Renal pelvis (tissue), 4 donors: ENCODE data around the gene HCK. TPM values are rescaled to one million over a fixed set of nuclear protein-coding genes. Genes with fewer than 3 reads are reported as not detected.
"Not testable (repeated sequence)": the region's sequence is repeated elsewhere in the genome, so short reads cannot be mapped to it uniquely, and the experiment has no call there.

Experiments used
- DNase-seq: peaks from one replicate; pipeline ENCODE4 v3.0.0-alpha.2; 2013
- polyA plus RNA-seq, 3 donors: library from polyadenylated mRNA; unstranded; fragments of 120-200 nt; gene quantifications; one replicate each; pipeline ENCODE4 v1.2.1, GENCODE V29; 2013; ENCODE audit not compliant: insufficient read length in 3 of 3

Gene HCK
- polyA plus RNA-seq, 3 donors, result 2.0 to 3.3 (median 2.5) TPM

DNA sequence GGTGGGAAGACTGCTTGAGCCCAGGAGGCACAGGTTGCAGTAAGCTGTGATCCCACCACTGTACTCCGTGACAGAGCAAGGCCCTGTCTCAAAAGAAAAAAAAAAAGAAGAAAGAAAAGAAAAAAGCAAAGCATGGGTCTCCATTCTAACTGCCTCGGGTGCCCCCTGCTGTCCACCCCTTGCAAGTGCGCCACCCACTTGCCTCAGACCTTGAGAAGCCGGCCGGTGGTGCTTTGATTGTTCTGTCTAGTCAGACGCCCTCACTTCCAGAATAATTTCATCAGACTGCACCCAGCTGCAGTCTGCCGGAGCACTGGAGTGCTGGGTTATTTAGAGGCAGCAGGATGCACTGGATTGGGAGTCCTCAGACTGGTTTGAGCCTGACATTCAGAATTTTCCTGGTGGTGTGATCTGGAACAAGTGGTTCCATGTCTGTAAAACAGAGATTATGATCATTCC is 39.9 kb downstream of the HCK start:
- DNase-seq, result peak; percentile 71

GRCh38 chr20:32098786-32099185 is 46.7 kb downstream of the HCK start:
- no peak for DNase-seq

DNA sequence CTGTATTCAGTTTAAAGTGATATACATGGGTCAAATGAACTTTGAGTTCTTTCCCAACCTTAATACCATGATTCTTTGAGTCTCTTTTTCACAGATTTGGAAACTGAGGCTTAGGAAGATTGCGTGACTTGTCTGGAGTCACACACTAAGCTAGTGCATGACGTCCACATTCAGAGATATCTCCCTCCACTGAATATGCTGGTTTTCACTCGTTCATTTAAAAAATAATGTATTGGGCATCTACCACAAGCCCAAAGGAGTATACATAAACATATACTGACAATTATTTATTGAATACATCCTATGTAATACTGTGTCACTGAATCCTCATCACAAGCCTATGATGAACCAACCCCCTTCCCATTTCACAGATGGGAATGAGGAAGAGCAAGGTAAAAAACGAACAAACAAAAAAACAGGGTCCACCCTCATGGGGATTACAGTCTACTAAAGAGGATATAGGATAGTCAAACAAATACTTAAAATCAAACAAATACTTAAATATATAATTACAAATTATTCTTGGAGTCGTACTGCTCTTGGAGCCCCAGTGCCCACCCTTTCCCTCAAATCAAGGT is 56.9 kb downstream of the HCK start:
- DNase-seq, result no peak

GRCh38 chr20:32109392-32110172 is 57.5 kb downstream of the HCK start, which contains the start of gene TM9SF4:
TSS of gene TM9SF4 (plus strand) at chr20:32109714. CDS start at chr20:32109741, 27 bp downstream.
- peak; percentile 98 for DNase-seq

GRCh38 chr20:32110173-32110704 is 58.2 kb downstream of the HCK start:
- DNase-seq, result no peak

- no peak for DNase-seq
These were observed 58.7 kb downstream of the HCK start for GRCh38 chr20:32110727-32111126.

DNA sequence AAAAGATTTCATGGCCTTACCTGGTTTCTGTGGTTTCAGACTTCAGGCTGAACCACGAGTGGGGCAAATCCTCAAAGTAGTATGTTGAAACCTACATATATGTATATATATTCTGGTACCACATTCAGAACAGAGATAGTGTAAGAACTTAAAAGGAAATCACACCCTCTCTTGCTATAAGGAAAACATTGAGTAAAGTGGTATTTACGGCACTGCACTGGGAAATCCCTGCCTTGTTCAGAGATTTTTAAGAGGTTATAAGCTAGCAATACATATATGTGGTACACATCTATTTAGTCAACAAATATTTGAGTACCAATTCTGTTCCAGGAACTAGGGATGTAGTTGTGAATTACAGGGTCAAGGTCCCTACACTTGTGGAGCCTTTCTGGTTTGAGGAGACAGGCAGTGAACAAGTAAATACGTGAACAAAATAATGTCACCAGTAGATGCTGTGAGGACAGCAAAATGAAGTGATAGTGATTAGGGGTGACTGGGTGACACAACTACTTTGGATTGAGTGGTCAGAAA is 59.2 kb downstream of the HCK start:
- DNase-seq, result no peak

DNA sequence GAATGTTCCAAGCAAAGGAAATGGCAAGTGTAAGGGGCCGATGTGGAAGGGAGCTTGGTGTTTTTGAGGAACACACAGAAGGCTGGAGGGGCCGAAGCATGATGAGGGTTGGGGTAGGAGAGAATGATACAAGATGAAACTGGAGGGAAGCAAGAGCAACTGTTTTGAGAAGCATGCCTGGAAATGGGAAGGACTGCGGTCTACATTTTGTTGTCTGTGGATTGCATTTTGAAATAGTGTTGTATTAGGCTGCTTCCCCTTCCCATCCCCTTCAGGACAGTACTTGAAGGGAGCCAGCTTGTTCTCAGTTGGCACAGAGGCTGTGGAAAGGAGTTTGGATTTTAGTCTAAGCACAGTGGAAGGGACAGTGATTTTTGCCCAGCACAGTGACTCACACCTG is 59.7 kb downstream of the HCK start:
- no peak for DNase-seq

GRCh38 chr20:32112841-32113240 is 60.8 kb downstream of the HCK start:
- DNase-seq, result no peak

- no peak for DNase-seq
These were observed 61.7 kb downstream of the HCK start for GRCh38 chr20:32113591-32114260.

GRCh38 chr20:32114305-32114960 is 62.4 kb downstream of the HCK start:
- DNase-seq, result no peak

DNA sequence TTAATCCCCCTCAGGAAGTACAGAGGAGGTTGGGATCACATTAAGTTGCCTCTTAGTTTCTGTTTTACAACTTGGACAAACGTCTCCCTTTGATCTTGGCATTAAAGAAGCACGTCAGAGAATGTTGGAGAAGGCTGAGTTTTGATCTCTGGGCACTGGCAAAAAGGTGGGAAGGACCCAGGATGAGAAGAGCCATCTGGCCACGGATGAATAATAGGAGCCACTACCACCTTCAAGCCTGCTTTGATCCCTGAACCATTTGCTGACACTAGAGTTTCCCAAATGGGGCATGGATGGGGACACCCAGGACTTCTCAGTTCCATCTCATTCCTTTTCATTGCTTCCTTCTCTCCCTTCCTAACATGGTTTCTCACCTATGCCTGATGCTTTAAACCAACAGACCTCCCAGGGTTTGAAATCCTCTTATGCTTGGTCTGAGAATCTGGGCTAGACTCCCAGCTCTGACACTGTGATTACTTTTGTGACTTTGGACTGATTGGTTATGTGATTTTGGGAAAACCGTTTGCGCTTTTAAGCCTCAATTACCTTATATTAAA is 63.2 kb downstream of the HCK start:
- DNase-seq, result peak; percentile 60

DNA sequence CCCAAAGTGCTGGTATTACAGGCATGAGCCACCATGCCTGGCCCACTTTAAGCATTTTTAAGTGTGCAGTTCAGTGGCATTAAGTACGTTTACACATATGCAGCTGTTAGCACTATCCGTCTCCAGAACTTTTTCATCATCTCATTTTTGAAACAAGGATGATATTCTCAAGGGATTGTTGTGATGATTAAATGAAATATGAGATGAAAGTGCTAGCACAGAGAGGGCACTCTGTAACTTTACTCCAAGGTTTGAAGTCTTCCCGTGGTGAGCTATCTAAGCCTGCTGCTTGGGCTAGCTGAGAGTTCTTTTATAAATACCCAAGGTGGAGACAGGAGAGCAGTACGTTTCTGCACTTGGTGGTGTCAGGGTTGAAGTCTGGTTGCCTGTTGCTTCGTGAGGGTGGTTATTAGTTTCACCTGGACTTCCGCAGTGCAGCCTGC is 64.1 kb downstream of the HCK start:
- no peak for DNase-seq

DNA sequence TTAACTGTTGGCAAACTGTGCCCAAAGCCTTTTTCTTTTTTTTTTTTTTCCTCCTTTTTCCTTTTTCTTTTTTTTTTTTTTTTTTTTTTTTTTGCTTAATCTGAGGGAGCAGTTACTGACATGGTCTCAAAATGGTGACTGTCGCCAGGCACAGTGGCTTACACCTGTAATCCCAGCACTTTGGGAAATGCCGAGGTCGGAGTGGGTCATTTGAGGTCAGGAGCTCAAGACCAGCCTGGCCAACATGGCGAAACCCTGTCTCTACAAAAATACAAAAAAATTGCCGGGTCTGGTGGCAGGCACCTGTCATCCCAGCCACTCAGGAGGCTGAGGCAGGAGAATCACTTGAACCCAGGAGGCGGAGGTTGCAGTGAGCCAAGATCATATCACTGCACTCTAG is 64.8 kb downstream of the HCK start:
- DNase-seq, result not testable (repeated sequence)

- not testable (repeated sequence) for DNase-seq
These were observed 66.4 kb downstream of the HCK start for GRCh38 chr20:32118427-32118826.

- no peak for DNase-seq
These were observed 67.7 kb downstream of the HCK start for GRCh38 chr20:32119734-32120133.

DNA sequence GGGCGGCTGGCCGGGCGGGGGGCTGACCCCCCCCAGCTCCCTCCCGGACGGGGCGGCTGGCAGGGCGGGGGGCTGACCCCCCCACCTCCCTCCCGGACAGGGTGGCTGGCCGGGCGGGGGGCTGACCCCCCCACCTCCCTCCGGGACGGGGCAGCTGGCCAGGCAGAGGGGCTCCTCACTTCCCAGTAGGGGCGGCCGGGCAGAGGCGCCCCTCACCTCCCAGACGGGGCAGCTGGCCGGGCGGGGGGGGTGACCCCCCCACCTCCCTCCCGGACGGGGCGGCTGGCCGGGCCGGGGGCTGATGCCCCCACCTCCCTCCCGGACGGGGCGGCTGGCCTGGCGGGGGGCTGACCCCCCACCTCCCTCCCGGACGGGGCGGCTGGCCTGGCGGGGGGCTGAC is 69.9 kb downstream of the HCK start:
- not testable (repeated sequence) for DNase-seq

DNA sequence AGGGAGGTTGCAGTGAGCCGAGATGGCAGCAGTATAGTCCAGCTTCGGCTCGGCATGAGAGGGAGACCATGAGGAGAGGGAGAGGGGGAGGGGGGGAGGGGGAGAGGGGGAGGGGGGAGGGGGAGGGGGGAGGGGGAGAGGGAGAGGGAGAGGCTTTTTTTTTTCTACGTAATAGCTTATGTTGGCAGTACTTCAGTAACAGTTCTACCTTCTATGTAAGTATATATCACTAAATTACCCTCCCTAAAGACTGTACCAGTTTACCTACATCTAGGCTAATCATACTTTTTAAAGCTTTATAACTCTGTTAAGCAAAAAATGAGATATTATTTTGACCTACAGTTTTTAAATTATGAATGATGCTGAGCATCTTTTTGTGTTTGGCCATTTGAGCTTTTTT is 71.0 kb downstream of the HCK start:
- DNase-seq, result no peak

GRCh38 chr20:32124916-32125454 is 72.9 kb downstream of the HCK start:
- no peak for DNase-seq

DNA sequence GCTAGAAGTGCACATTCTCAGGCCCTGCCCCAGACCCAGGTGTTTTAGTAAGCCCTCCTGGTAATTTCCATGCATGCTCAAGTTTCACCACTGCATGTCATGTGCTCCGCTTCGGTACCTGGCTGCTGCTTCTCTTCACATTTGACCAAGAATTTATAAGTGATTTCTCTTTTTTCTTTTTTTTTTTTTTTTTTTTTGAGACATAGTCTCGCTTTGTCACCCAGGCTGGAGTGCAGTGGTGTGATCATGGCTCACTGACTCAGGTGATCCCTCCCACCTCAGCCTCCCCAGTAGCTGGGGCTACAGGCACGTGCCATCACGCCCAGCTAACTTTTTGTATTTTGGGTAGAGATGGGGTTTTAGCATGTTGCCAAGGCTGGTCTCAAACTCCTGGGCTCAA is 73.5 kb downstream of the HCK start:
- DNase-seq, result peak; percentile 35

- no peak for DNase-seq
These were observed 74.9 kb downstream of the HCK start for GRCh38 chr20:32126919-32127318.
